DND-41 (cell line): ENCODE measurements around the gene PKHD1.

Experiments used
- EZH2 ChIP-seq: IDR thresholded peaks from 3 replicates; pipeline ENCODE4 v1.6.1; 2012; ENCODE audit warnings: borderline replicate concordance, low read depth, mild to moderate bottlenecking, moderate library complexity, low read length, inconsistent platforms; ENCODE audit not compliant: severe bottlenecking
- TF ChIP-seq, protein P1 (sequence below): IDR thresholded peaks from 2 replicates; pipeline ENCODE4 v1.5.1; 2012; ENCODE audit warnings: borderline replicate concordance, low read length, moderate library complexity, mild to moderate bottlenecking; ENCODE audit not compliant: poor library complexity, severe bottlenecking; ENCODE audit errors: extremely low read depth

DNA sequence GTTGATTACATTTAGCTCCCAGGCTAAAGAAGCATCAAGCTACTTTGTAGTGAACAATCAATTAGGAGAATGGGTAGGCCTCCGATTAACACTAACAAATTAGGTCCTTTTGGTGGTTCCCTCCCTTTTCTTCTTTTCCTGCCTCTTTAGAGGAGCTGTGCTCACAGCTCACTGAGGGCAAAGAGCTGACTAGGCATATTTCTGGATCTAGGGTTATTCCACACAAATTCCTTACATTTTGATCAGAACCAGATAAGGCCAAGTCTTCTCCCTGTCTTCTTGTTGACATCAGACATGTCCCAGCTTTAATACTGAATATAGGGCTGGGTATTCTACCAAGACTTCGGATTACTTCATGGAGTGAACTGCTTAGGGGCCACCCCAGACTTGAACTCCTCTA lies 119.1 kb downstream of the PKHD1 start:
- TF ChIP-seq, protein P1, sequence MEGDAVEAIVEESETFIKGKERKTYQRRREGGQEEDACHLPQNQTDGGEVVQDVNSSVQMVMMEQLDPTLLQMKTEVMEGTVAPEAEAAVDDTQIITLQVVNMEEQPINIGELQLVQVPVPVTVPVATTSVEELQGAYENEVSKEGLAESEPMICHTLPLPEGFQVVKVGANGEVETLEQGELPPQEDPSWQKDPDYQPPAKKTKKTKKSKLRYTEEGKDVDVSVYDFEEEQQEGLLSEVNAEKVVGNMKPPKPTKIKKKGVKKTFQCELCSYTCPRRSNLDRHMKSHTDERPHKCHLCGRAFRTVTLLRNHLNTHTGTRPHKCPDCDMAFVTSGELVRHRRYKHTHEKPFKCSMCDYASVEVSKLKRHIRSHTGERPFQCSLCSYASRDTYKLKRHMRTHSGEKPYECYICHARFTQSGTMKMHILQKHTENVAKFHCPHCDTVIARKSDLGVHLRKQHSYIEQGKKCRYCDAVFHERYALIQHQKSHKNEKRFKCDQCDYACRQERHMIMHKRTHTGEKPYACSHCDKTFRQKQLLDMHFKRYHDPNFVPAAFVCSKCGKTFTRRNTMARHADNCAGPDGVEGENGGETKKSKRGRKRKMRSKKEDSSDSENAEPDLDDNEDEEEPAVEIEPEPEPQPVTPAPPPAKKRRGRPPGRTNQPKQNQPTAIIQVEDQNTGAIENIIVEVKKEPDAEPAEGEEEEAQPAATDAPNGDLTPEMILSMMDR = no peak
- no peak for TF ChIP-seq EZH2
